Vagina (tissue), 2 donors: Measurements from ENCODE around the gene MARK1.

ENCODE experiments used
- POLR2A ChIP-seq, 2 donors: fragments of 450-650 bp; IDR thresholded peaks; one replicate each; pipeline ENCODE4 v1.6.1; 2017; ENCODE audit warnings: antibody characterized with exemption in 2 of 2, mild to moderate bottlenecking in 2 of 2, moderate library complexity in 2 of 2
- POLR2AphosphoS5 ChIP-seq, 2 donors: sonication (generic); formaldehyde crosslinking; IDR thresholded peaks; one replicate each; pipeline ENCODE4 v1.9.0; 2017; ENCODE audit warnings: antibody characterized with exemption in 2 of 2, mild to moderate bottlenecking in 2 of 2, low read depth in 1 of 2; ENCODE audit not compliant: insufficient read depth in 1 of 2
- TF ChIP-seq, protein P1 (sequence below), 3 experiments: fragments of 450-650 bp in 2 of 3; fragments of 200-600 bp in 1 of 3; sonication (generic) in 1 of 3; IDR thresholded peaks; one replicate each; pipeline ENCODE4 v1.5.1; 2017 to 2019; ENCODE audit warnings: antibody characterized with exemption in 3 of 3, mild to moderate bottlenecking in 2 of 3, moderate library complexity in 2 of 3

- TF ChIP-seq POLR2A (IDR thresholded peaks at IDR 0.05) (peak in 1 of 2 donors; percentile 61), POLR2AphosphoS5 (IDR thresholded peaks at IDR 0.05; ENCODE audit: insufficient read depth in 1 of 2, low read depth in 1 of 2) (no peak)
- TF ChIP-seq, protein P1, sequence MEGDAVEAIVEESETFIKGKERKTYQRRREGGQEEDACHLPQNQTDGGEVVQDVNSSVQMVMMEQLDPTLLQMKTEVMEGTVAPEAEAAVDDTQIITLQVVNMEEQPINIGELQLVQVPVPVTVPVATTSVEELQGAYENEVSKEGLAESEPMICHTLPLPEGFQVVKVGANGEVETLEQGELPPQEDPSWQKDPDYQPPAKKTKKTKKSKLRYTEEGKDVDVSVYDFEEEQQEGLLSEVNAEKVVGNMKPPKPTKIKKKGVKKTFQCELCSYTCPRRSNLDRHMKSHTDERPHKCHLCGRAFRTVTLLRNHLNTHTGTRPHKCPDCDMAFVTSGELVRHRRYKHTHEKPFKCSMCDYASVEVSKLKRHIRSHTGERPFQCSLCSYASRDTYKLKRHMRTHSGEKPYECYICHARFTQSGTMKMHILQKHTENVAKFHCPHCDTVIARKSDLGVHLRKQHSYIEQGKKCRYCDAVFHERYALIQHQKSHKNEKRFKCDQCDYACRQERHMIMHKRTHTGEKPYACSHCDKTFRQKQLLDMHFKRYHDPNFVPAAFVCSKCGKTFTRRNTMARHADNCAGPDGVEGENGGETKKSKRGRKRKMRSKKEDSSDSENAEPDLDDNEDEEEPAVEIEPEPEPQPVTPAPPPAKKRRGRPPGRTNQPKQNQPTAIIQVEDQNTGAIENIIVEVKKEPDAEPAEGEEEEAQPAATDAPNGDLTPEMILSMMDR (IDR thresholded peaks at IDR 0.05) = no peak
Observed at GRCh38 chr1:220527908-220528678, at the start of gene MARK1.
